ENCODE data around the gene MYH14.
A peak's percentile ranks its signal among the peaks of the same experiment; 100 is the strongest.

MYH14 gene

DNA sequence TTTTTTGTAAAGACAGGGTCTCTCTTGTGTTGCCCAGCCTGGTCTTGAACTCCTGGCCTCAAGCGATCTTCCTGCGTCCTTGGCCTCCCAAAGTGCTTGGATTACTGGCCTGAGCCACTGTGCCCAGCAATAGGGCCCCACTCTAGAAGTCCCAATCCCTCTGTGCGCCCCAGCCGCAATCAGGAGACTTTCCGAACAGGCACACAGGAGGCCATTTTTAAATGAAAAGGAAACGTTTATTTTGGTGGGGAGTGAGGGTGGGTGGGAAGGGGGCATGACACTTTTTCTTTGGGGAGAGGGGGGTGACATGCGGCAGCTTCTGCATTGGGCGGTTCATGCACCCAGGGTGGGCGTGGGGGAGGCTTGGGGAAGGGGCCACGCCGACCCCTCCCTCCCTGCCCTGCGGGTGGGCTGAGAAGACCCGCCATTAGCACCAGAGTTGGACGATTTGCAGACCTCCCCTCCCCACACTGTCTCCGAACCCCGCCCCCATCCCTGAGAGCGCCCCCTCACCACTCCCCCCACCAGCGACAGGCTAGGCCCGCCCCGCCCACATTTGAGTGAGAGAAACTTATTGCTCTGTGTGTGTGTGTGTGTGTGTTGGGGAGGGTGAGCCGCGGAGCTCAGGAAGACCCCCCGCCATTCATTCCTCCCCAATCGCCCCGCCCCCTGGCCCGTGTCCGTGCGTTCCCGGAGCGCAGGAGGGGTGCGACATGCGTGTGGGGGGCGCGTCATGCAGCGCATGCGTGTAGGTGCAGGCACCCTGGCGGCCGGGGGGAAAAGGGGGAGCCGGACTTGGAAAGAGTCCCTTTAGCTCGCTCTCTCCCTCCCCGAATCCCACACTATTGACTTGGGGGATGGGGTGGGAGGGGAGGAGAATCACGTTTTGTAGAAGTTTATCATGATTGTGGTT lies 108.6 kb downstream of the MYH14 start:
- H3K4me3 ChIP-seq (ENCODE audit: low read length): peak overlapping the region; percentile 38; the same call in 1 of the 2 replicates
- peaks cover 13% of the 10 kb centered on the region for H3K4me1 ChIP-seq (ENCODE audit: control insufficient read depth, low read length)
- H3F3A ChIP-seq (ENCODE audit: control insufficient read depth, insufficient read depth): no peaks in the 10 kb centered on the region; the same call in 1 of the 2 replicates
- no peaks in the 10 kb centered on the region for H3K9me2 ChIP-seq (replicated peaks; ENCODE audit: control insufficient read depth, low read length)
- TF ChIP-seq EZH2phosphoT487 (IDR thresholded peaks at IDR 0.05; ENCODE audit: borderline replicate concordance, low read length): no peak
- TF ChIP-seq CTCF (IDR thresholded peaks at IDR 0.05; ENCODE audit: low read depth, low read length, poor library complexity, severe bottlenecking): no peak
- peaks cover 64% of the 10 kb centered on the region for H3K27me3 ChIP-seq (ENCODE audit: control insufficient read depth, low read length)
- peak overlapping the region; percentile 59 for H3K4me2 ChIP-seq (ENCODE audit: low read length)
- no peaks in the 10 kb centered on the region; the same call in 1 of the 2 replicates for H4K20me1 ChIP-seq (ENCODE audit: control insufficient read depth, insufficient read depth, low read depth, low read length)
- H3K9me3 ChIP-seq (ENCODE audit: control insufficient read depth, insufficient read depth, low read length): no peaks in the 10 kb centered on the region
- no peaks in the 10 kb centered on the region for H3K36me3 ChIP-seq (ENCODE audit: control insufficient read depth, low read length)
- no peak overlapping the region for H3K27ac ChIP-seq (ENCODE audit: low read depth, low read length)
- H3K79me2 ChIP-seq (ENCODE audit: control insufficient read depth, low read length): no peaks in the 10 kb centered on the region

DNA sequence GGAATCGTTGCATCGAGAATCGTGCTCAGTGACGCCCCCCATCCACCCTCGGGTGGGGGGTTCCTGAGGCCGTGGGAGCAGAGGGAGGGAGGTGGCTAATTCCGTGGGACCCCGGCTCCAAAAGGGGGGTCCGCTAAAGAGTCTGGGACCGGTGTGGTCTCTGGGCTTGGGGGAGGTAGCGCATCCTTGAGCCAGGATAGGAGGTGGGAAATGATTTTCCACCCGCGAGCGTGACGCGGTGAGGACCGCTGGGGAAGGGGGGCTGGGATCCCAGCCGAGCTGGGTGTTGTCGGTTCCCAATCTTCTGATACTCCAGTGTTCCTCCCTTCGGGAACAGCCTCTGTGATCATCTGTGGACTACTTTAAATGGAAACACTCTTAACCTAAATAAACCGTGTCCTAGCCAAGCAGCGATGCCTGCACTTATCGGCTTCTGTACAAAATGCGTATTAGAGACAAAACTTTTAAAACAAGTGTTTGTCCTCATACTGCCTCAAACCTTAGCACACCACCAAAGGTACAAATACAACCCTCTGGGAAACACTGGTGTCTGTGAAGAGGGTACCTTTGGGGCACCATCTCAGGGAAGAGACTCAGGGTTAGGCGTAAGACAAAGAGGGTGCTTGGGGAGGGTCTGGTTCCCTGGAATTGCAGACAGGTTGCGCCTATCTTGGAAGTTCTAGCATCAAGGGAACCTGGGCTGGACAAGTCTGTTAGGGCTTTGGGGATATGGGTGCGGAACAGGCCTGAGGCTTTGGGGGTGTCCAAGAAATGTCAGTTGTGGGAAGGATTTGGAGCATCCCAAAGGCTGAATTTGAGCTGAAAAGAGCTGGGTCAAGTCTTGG lies 109.8 kb downstream of the MYH14 start:
- no peak overlapping the region for H3K4me3 ChIP-seq (ENCODE audit: low read length)

More for the DNA sequence above, 109.8 kb downstream of the MYH14 start:
- H3F3A ChIP-seq (ENCODE audit: control insufficient read depth, insufficient read depth): no peaks in the 10 kb centered on the region; the same call in 1 of the 2 replicates
- H3K36me3 ChIP-seq (ENCODE audit: control insufficient read depth, low read length): no peaks in the 10 kb centered on the region
- no peaks in the 10 kb centered on the region for H3K9me3 ChIP-seq (ENCODE audit: control insufficient read depth, insufficient read depth, low read length)
- peak overlapping the region; percentile 59; the same call in 1 of the 2 replicates for H3K4me2 ChIP-seq (ENCODE audit: low read length)
- H3K79me2 ChIP-seq (ENCODE audit: control insufficient read depth, low read length): no peaks in the 10 kb centered on the region
- H4K20me1 ChIP-seq (ENCODE audit: control insufficient read depth, insufficient read depth, low read depth, low read length): no peaks in the 10 kb centered on the region
- peaks cover 13% of the 10 kb centered on the region for H3K4me1 ChIP-seq (ENCODE audit: control insufficient read depth, low read length)
- TF ChIP-seq CTCF (IDR thresholded peaks at IDR 0.05; ENCODE audit: low read depth, low read length, poor library complexity, severe bottlenecking) (no peak), EZH2phosphoT487 (IDR thresholded peaks at IDR 0.05; ENCODE audit: borderline replicate concordance, low read length) (no peak)
- H3K27ac ChIP-seq (ENCODE audit: low read depth, low read length): no peak overlapping the region
- no peaks in the 10 kb centered on the region for H3K9me2 ChIP-seq (replicated peaks; ENCODE audit: control insufficient read depth, low read length)
- peaks cover 58% of the 10 kb centered on the region for H3K27me3 ChIP-seq (ENCODE audit: control insufficient read depth, low read length)

Measured in DOHH2 (cell line).